Measurements from ENCODE around the gene PREB.
"Not testable (repeated sequence)": the region's sequence is repeated elsewhere in the genome, so short reads cannot be mapped to it uniquely, and the experiment has no call there.

The PREB gene, protein sequence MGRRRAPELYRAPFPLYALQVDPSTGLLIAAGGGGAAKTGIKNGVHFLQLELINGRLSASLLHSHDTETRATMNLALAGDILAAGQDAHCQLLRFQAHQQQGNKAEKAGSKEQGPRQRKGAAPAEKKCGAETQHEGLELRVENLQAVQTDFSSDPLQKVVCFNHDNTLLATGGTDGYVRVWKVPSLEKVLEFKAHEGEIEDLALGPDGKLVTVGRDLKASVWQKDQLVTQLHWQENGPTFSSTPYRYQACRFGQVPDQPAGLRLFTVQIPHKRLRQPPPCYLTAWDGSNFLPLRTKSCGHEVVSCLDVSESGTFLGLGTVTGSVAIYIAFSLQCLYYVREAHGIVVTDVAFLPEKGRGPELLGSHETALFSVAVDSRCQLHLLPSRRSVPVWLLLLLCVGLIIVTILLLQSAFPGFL

DNA sequence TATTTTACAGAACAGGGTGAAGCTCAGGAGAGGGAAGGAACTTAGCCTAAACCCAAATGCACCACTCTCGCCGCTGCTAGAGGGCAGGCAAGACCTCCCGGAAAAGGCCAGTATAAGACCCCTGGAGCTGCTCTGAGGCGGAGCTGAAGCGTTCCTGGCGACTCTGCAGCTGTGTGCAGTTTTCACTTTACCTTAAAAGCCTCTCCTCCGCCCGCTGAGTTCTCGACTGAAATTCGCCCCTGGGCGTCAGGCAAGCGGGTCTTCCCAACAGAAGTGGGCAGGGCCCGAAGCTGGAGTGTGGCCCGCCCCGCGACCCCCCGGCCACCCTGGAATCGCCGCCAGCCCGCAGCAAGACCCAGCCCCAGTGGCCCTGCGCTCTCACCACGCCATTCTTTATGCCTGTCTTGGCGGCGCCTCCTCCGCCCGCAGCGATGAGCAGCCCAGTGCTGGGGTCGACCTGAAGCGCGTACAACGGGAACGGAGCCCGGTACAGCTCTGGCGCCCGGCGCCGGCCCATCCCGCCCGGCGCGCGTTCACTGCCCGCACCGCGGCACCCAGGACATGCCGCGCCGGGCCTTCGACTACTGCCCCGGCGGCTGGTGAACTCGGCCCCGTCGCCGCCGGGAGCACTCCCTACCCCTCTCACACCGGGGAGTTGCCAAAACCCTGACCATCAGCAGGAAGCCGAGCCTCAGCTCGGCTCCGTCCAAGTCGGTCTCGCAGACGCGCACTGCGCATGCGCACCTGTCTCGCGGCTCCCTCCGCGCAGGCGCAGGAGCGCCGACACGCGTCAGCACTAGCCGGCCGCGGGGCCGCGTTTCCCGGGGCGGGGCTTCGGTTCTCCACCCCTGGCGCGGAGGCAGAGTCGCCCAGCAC is at the start of gene PREB:
Gene PREB, minus strand, starts transcription at position 732 of the 876 bp plus-strand sequence. Its CDS starts 215 bp downstream, at position 517.
- peak; percentile 92 for DNase-seq

DNA sequence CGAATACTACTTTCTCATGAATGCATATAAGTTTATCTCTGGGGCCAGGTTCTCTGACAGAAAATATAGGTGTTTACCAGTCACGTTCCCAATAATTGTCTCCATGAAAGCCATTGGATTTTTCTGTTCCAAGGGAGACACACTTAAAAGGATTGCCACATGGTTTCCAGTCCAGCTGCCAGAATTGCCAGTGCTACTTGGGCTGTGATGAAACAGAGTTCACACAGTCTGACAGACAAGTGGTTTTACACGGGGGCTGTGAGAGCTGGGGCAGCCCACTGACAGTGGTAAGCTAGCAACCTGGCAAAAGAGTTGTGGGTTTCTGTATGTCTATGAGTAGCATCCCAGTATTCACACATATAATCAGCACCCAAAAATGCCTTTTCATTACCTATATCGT is 49.7 kb upstream of the PREB start:
- DNase-seq, result no peak

DNA sequence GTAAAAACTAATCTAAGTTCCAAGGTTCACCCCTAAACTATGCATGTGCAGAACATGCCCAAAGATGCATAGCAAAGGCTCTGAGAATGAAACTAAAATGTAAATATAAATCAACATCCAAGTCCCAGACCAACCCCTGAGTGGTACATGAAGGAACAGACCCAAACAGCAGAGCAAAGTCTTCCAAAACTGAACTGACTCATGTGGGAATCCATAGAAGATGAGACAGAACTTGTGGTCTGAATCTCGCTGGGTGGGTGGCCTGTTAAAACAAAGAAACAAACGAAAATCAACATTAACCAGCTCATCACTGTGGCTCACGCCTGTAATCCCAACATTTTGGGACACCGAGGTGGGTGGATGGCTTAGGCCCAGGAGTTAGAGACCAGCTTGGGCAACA is 47.9 kb upstream of the PREB start:
- no peak for DNase-seq

DNA sequence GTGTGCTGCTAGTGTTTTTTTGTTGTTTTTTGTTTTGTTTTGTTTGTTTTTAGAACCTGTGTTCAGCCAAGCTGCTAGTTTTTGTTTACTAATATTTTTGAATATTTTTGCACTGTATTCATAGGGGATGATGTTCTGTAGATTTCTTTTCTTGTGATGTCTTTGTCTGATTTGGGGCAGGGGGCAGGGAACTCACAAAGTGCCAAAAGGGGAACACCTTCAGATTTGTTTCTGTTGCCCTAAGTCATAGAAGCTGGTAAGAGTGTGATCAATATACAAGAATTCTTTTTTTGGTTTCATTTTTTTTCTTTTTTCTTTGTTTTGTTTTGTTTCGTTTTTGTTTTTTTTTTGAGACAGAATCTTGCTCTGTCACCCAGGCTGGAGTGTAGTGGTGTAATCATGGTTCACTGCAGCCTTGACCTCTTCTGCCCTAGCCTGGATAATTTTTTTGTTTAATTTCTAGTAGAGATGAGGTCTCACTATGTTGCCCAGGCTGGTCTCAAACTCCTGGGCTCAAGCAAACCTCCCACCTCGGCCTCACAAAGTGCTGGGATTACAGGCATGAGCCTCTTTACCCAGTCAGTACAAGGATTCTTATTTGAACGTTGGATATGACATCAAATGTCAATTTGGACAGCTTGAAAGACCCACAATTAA is 45.0 kb upstream of the PREB start:
- no peak for DNase-seq

DNA sequence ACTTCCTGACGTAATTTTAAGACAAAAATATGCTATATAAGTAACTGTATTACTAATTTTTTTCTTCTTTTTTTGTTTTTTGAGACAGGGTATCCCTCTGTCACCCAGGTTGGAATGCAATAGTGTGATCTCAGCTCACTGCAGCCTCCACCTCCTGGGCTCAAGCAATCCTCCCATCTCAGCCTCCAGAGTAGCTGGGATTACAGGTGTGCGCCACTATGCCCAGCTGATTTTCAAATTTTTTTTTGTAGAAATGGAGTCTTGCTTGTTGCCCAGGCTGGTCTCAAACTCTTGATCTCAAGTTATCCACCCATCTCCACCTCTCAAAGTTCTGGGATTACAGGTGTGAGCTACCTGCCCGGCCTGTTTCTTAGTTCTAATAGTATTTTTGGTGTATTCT is 44.0 kb upstream of the PREB start:
- no peak for DNase-seq

DNA sequence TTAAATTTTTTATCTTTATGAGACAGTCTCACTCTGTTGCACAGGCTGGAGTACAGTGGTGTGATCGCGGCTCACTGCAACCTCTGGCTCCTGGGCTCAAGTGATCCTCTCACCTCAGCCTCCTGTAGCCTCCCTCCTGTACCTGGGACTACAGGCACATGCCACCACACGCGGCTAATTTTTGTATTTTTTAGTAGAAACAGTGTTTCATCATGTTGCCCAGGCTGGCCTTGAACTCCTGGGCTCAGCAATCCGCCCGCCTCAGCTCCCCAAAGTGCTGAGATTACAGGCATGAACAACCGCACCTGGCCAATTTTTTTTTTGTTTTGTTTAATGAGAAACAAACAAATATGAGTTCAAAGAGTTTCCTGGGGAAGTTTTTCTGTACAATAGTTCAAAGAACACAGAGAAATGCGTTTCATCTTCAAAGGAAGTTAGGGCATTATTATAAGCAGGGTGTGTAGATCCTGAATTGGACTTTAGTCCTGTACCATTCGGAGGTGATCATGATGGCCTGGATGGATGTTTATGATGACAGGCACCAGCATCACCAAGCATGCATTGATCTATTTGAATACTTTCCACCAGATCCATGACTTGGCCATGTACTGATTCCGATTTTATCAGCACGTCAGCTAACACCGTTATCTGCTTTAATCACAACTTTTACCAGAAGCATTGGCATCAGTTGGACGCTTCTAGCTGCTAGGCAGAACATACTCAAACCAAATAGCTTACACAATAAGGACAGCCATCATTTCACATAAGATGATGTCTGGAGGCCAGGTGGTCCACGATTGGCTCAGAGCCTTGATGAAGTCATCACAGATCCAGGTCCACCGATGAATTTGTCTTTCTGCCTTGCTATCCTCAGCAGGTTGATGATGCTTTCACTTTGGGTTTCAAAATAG is 43.3 kb upstream of the PREB start:
- DNase-seq, result no peak

DNA sequence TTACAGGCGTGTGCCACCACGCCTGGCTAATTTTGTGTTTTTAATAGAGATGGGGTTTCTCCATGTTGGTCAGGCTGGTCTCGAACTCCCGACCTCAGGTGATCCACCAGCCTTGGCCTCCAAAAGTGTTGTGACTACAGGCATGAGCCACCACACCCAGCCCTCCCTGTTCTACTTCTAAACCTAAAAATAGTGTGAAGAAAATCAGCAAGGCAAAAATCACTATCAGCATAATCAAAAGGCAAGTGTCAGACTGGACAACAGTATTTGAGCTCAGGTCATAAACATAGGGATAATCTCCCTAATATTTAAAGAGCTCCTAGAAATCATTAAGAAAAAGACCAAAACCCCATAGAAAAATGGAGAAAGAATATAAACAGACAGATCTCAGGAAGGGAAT is 41.3 kb upstream of the PREB start:
- DNase-seq, result not testable (repeated sequence)

DNA sequence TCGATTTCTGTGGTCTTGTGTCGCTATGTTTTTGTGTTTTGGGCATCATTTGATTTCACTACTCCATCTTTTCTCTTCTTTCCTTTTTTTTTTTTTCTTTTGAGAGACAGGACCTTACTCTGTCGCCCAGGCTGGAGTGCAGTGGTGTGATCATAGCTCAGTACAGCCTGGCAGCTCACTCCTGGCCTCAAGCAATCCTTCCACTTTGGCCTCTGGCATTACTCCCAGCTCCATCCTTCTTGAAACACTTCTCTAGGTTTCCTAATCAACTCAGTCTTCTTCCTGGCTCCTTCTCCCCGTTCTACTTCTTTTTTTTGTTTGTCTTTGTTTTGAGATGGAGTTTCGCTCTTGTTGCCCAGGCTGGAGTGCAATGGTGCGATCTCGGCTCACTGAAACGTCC is 40.9 kb upstream of the PREB start:
- no peak for DNase-seq

DNA sequence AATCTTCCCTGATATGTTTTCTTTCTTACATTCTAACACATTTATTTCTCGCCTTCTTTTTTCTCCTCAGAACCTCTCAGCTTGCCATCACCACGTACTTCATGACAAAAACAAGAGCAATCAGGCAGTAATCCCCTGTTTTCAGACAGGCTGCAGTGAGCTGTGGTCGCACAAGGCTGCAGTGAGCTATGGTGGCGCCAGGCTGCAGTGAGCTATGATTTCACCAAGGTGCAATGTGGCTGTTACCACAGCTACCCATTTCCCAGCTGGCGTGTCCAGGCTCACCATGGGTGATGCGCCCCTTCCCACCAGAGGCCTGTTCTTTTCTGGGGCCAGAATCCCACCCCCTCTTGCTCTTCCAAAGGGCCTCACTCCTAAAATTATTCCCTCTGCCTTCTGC is 40.2 kb upstream of the PREB start:
- DNase-seq, result no peak

DNA sequence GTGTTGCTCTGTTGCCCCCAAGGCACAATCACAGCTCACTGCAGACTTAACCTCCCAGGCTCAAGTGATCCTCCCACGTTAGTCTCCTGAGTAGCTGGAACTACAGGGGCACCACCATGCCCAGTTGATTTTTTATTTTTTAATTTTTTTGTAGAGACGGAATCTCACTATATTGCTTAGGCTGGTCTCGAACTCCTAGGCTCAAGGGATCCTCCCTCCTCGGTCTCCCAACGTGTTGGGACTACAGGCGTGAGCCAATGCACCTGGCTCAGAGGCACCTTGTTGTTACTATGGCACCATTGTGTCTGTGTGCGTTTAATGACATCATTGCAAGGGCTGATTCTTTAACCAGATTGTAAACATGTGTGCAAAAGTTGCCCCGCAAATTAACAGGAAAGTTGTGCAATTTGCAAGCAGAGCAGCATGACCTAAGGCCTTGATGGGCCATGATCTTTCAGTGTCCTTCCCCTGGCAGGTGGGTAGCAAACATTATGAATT is 37.0 kb upstream of the PREB start:
- no peak for DNase-seq

DNA sequence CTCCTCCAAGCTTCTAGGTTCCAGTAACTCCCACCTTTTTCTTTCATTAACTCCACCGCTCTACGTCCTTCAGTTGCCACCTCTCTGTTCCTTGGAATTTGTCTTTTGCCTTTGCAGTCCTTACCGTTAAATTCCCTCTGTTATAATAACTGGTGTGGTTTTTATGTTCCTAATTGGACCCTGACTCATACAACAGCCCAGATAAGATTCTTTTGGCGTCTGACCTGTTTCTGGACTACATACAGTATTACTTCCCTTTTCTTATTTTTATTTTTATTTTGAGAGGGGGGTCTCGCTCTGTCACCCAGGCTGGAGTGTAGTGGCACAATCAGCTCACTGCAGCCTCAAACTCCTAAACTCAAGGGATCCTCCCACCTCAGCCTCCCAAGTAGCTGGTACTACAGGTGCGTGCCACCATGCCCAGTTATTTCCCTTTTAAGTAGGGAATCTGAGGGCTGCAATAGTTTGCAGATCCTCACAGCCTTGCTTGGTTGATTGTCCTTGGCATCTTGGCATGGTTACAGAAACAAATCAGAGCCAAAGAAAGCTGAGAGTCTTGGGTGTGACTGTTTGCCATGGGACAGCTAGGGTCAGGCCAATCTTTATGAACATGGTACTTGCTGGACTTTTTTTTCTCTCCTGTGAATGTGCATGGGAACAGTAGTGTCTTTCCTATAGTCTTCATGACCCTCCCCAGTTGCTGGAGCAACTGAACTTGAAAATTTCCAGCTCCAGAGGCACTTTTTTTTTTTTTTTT is 36.3 kb upstream of the PREB start:
- no peak for DNase-seq

DNA sequence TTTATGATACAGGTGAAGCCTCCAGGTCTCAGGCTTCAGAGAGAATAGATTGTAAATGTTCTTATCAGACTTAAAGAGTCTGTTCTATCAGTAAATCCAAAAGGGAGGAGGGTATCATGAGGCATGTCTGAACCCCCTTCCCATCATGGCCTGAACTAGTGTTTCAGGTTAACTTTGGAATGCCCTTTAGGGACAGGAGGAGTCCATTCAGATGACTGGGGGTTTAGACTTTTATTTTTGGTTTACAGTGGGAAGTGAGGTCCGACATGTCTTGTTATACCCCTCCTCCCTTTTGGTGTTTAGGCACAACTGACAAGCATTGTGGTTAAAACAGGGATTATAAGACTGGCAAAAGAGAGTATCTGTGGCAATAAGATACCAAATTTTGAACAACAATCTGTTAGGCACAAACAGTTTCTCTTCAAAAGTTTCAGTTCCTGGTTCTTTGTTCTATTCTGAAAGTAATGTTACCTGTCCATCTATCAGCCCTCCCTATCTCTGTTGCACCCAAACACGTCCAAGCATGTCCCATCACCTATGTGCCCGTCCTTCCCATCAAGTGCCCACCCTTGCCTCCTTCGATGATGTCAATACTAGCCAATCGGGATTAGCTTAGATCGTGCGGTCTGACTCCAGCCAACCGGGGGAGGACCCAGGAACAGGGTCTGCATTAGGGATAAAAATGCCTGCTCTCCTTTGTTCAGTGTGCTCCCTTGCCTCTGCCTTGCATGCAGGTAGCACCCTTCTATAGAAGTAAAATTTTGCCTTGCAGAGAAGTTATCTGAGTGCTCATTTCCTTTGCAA is 30.7 kb upstream of the PREB start:
- DNase-seq, result no peak

DNA sequence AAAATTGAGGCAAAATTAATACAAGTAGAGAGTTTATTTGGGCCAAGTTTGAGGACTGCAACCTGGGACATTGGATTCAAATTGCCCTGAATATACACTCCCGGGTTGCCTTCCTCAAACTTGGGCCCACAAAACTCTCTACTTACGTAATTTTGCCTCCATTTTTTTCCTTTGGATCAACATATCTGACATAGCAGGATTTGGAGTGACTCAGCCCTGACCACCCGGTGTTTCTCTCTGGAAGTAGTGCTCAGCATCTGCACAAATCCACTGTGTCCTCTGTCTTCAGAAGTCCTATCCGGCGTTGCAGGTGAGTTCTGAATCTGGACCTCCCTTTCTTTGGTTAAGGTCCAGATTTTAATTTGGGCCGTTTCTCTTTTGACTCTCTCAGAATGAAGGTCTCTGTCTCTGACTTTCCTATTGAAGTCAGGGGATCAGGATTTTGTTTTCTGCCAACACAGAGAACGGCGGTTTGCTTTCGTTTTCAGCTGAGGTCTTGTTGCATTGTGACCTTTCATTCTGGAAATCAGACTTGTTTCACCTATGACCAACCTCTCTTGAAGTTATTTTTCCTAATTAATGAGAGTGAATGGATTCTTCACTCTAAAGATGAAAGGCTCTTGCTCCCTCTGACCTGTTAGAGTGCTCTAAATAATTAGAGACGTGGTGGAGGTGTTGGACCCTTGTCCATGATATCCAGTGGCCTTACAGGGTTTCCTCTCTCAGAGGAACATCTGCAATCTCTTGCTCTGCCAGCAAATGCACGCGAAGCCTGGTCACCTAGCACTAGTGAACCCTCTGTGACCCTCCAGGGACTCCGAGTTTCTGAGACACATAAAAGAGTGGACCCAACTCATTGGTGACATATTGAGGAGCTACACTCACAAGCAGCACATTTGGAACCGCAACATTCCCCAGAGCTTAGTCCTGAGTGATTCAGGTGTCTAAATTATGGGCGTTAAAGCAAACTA is 28.0 kb upstream of the PREB start:
- no peak for DNase-seq

DNA sequence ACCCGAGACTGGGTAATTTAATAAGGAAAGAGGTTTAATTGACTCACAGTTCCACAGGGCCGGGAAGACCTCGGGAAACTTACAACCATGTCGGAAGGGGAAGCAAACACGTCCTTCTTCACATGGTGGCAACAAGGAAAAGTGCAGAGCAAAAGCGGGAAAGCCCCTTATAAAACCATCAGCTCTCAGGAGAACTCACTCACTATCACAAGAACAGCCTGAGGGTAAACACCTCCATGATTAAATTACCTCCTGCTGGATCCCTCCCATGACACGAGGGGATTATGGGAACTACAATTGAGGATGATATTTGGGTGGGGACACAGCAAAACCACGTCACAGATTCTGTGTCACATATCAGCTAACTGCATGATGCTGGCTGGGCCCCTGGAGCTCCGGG is 25.8 kb upstream of the PREB start:
- DNase-seq, result no peak

DNA sequence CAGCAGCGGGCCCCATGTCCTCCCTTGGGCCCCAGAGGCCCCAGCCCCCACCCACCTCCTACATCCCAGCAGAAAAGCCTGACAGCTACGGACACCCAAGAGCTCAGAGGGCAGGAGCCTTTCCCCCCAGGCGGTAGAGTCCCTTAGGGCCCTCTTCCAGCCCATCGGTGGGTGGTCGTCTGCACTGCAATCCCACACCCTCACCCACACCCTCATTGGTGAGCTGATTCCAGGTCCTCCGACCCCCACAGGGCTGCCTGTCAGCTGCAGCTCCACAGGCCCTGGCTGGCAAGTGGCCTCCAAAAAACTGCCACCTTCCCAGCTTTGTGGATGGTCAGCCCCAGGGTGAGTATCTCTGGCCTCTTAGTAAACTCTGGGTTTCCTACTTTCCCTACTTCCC is 24.8 kb upstream of the PREB start:
- no peak for DNase-seq

DNA sequence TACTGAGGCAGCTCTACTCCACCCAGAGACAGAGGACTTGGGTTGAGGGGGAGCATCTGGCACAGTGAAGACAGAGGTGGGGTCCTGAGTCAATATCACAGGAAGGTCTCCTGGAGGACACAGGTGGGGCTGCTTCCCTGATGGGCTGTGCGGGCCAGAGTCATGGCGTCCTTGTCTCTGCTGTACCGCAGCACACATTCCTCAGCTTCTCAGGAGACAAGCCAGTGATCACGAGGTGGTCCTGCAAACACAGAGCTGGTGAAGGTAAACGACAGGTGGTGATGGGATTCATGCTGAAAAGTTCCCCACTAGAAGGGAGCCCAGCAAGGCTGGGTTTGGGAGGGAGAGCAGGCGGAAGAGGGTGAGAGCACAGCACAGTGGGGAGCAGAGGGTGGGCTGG is 24.0 kb upstream of the PREB start:
- DNase-seq, result no peak

DNA sequence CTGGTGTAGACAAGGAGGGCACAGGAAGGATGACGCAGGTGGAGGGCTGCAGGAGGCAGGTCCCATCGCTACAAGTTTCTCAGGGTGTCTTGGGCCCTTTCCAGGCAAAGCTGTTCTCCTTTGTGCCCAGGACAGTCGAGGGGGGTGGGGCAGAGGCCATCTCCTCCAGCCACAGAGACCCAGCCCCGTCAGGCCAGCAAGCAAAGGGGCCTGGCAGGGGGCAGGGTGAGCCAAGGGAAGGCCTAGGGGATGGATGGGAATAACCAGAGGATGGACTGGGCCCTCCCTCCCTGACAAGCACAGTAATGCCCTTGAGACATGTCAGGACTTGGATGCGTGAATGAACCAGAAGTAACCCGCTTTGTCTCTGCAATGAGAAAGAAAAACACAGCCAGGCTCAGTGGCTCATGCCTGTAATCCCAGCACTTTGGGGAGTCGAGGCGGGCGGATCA is 20.7 kb upstream of the PREB start:
- no peak for DNase-seq

DNA sequence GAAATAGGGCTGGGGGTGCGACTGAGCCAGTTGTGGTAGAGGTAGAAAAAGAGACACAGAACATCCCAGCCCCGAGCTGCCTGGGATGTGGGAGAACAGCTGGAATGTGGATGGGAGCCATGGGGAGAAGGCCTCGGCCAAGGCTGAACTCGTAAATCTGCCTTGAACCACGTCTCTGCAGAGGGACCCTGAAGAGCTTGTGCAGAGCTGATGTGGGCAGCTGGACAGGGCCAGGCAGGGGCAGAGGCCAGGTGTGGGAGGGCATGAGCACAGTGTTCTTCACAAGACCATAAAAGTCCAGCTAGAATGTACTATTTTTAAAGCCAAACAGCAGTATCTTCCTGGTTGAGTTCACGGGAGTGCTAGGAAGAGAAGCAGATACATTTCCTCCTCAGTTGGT is 20.1 kb upstream of the PREB start:
- DNase-seq, result no peak

DNA sequence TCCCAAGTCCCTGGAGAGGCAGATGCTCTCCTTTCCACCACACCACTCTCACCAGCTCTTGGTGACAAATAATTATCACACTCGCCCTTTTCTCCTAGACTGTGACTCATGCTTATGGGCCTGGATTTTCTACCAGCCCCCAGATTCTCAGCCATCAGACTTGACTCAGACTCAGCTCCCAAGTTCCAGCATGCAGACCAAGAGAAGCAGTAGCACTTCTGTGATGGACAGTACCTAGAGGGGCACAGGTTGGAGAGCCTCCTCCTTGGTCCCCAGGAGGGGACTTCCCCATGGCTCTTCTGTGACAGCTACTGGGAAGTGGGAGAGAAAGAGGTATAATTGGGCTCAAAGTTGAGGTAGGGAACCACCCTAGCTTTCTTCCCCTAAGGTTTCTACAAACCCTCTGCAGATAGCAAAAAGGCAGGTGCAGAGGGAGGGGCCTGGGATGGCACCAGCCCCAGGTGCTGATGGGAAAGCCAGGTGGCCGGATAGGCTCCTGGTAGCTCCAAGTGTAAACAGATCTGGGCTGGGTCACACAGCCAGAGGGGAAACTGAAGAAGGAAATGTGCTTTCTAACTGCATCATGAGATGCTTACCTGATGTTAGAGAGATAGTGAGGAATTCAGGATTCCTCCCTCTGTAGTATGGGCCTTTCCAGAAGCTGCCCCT is 18.5 kb upstream of the PREB start:
- DNase-seq, result peak; percentile 71
